AG04450 (cell line): ENCODE measurements around the gene ARHGAP31. TPM values are rescaled to one million over a fixed set of nuclear protein-coding genes. Genes with fewer than 3 reads are reported as not detected.

ENCODE experiments used
- CTCF ChIA-PET: fragments of 300-600, 350-600 bp; formaldehyde crosslinking; extraction: SDS; loops from one replicate; lab custom pipeline; 2022; ENCODE audit warnings: antibody characterized with exemption, inconsistent platforms; lab: Charles Lee
- POLR2A ChIA-PET: fragments of 350-600 bp; formaldehyde crosslinking; extraction: SDS; loops from one replicate; lab custom pipeline; 2021; ENCODE audit warnings: antibody characterized with exemption, inconsistent platforms; lab: Yijun Ruan, JAX
- DNase-seq: peaks from one replicate; pipeline ENCODE4 v3.0.0-alpha.2; 2011; ENCODE audit warnings: low read depth, low spot score
- H3K27ac ChIP-seq: one replicate; pipeline ENCODE4 v1.5.1; 2012; ENCODE audit warnings: low read depth, low read length, control low read depth
- H3K27me3 ChIP-seq: one replicate; pipeline ENCODE4 v1.6.0; 2012; ENCODE audit warnings: low read length; ENCODE audit not compliant: control insufficient read depth, insufficient read depth
- H3K4me3 ChIP-seq: 2 replicates; pipeline ENCODE4 v1.5.1; 2011; ENCODE audit warnings: mild to moderate bottlenecking, low read depth, low read length, control low read depth
- H3K9me3 ChIP-seq: 2 replicates; pipeline ENCODE4 v1.5.1; 2012; ENCODE audit warnings: low read length; ENCODE audit not compliant: control insufficient read depth, insufficient read depth
- CTCF ChIP-seq: IDR thresholded peaks from 2 replicates; pipeline ENCODE4 v1.5.1; 2011; ENCODE audit warnings: low read depth, low read length, control low read depth, inconsistent platforms
- polyA plus RNA-seq: library from polyadenylated mRNA; depleted of rRNA; stranded (reverse); fragments of >200 nt; gene quantifications from 2 replicates; pipeline ENCODE4 v1.2.3, GENCODE V29; 2011

Gene ARHGAP31
- polyA plus RNA-seq, 1 experiment: 14.1 TPM

GRCh38 chr3:119323723-119324085 is 29.5 kb downstream of the ARHGAP31 start:
- Histone ChIP-seq H3K9me3 (no peaks in the 10 kb centered on the region; the same call in 1 of the 2 replicates), H3K27me3 (no peaks in the 10 kb centered on the region), H3K27ac (peak overlapping the region; percentile 94), H3K4me3 (peak overlapping the region; percentile 66)
- ChIA-PET CTCF (no interaction called here), POLR2A (no interaction called here)
- TF ChIP-seq CTCF: no peak
- no peak for DNase-seq

GRCh38 chr3:119324899-119325298 is 30.7 kb downstream of the ARHGAP31 start:
- no peak overlapping the region for H3K4me3 ChIP-seq
- ChIA-PET CTCF (no interaction called here), POLR2A (no interaction called here)
- no peak for DNase-seq
- no peaks in the 10 kb centered on the region; the same call in 1 of the 2 replicates for H3K9me3 ChIP-seq
- no peak for TF ChIP-seq CTCF
- H3K27me3 ChIP-seq: no peaks in the 10 kb centered on the region
- no peak overlapping the region for H3K27ac ChIP-seq

GRCh38 chr3:119326976-119327375 is 32.8 kb downstream of the ARHGAP31 start:
- ChIA-PET CTCF (interaction anchor here (1.1 kb wide), 1 partner anchor 18 kb away, joined by 4 read pairs; no protein-coding TSS in a partner anchor), POLR2A (no interaction called here)
- H3K27ac ChIP-seq: no peak overlapping the region
- no peaks in the 10 kb centered on the region for H3K27me3 ChIP-seq
- H3K9me3 ChIP-seq: no peaks in the 10 kb centered on the region; the same call in 1 of the 2 replicates
- H3K4me3 ChIP-seq: no peak overlapping the region
- TF ChIP-seq CTCF: no peak
- DNase-seq: no peak

- Histone ChIP-seq H3K27me3 (no peaks in the 10 kb centered on the region), H3K27ac (no peak overlapping the region), H3K4me3 (no peak overlapping the region), H3K9me3 (no peaks in the 10 kb centered on the region)
- POLR2A ChIA-PET: interaction anchor here (0.6 kb wide), 1 partner anchor 560 kb away, joined by 3 read pairs; no protein-coding TSS in a partner anchor
- CTCF ChIA-PET: interaction anchor here (0.7 to 1.0 kb wide), 2 partner anchors 55 to 88 kb away, joined by 3 read pairs; no protein-coding TSS in a partner anchor
- no peak for DNase-seq
- TF ChIP-seq CTCF: no peak
Observed at GRCh38 chr3:119329551-119329950, 35.4 kb downstream of the ARHGAP31 start.

GRCh38 chr3:119330181-119330580 is 36.0 kb downstream of the ARHGAP31 start:
- POLR2A ChIA-PET: interaction anchor here (0.6 kb wide), 1 partner anchor 559 kb away, joined by 3 read pairs; no protein-coding TSS in a partner anchor
- CTCF ChIA-PET: interaction anchor here (0.7 kb wide), 1 partner anchor 16 kb away, joined by 3 read pairs; no protein-coding TSS in a partner anchor
- Histone ChIP-seq H3K27me3 (no peaks in the 10 kb centered on the region), H3K4me3 (no peak overlapping the region), H3K27ac (no peak overlapping the region), H3K9me3 (no peaks in the 10 kb centered on the region)
- no peak for DNase-seq
- TF ChIP-seq CTCF: no peak
